Activated B cell treated with CpG ODN at 0.5 μM for 24 hours (primary cell): ENCODE measurements around the gene LRRC31. TPM values are rescaled to one million over a fixed set of nuclear protein-coding genes. Genes with fewer than 3 reads are reported as not detected.

ENCODE experiments used
- ATAC-seq: fragments of 200-7000 bp; cut with Tn5 transposase; one replicate; pipeline ENCODE4 v1.10.0; 2021; ENCODE audit warnings: low read depth, mild to moderate bottlenecking, moderate library complexity
- CTCF ChIA-PET: fragments of 350-600 bp; sonication (Branson Sonifier 250); formaldehyde crosslinking; loops from one replicate; lab custom pipeline; 2021; ENCODE audit warnings: antibody characterized with exemption; lab: Charles Lee
- POLR2A ChIA-PET: fragments of 350-600 bp; sonication (Branson Sonifier 250); formaldehyde crosslinking; loops from one replicate; lab custom pipeline; 2021; ENCODE audit warnings: antibody characterized with exemption; lab: Charles Lee
- DNase-seq: peaks from one replicate; pipeline ENCODE4 v3.0.0; 2022
- H3K27ac Mint-ChIP-seq: one replicate; pipeline ENCODE4 v1.8.0; 2020; ENCODE audit warnings: mixed read lengths
- H3K27me3 Mint-ChIP-seq: one replicate; pipeline ENCODE4 v1.8.0; 2021; ENCODE audit warnings: mixed read lengths
- H3K36me3 Mint-ChIP-seq: one replicate; pipeline ENCODE4 v1.8.0; 2021; ENCODE audit warnings: low read depth, mixed read lengths
- H3K4me1 Mint-ChIP-seq: one replicate; pipeline ENCODE4 v1.8.0; 2021; ENCODE audit warnings: mixed read lengths
- H3K4me3 Mint-ChIP-seq: one replicate; pipeline ENCODE4 v1.8.0; 2020; ENCODE audit warnings: mild to moderate bottlenecking, mixed read lengths
- H3K9me3 Mint-ChIP-seq: one replicate; pipeline ENCODE4 v1.8.0; 2020; ENCODE audit warnings: mixed read lengths
- CTCF ChIP-seq: fragments of 200-600 bp; IDR thresholded peaks from one replicate; pipeline ENCODE4 v1.8.0; 2022; ENCODE audit warnings: antibody characterized with exemption, mild to moderate bottlenecking
- intact Hi-C: fragments of 100-400 bp; cut with micrococcal nuclease; formaldehyde crosslinking; loops from one replicate; pipeline ENCODE4 v1.15.1; 2024
- total RNA-seq: library from RNA; stranded (reverse); gene quantifications from 2 replicates; pipeline ENCODE4 v1.2.3, GENCODE V29; 2022

Gene LRRC31
- total RNA-seq, 1 donor from 2014 or later, result not detected

GRCh38 chr3:169813757-169814517 is 55.8 kb downstream of the LRRC31 start:
- no peaks in the 10 kb centered on the region for H3K27me3 Mint-ChIP-seq
- intact Hi-C loops, result loop anchor here (1.0 to 2.0 kb wide), 13 partner anchors 22 to 1056 kb away; partner anchors contain the start of genes GPR160, MYNN, PHC3 and RPL22L1
- H3K9me3 Mint-ChIP-seq, result peaks cover 8% of the 10 kb centered on the region

GRCh38 chr3:169813278-169813677 is 56.5 kb downstream of the LRRC31 start:
- H3K9me3 Mint-ChIP-seq, result peaks cover 8% of the 10 kb centered on the region
- peak overlapping the region; percentile 97 for H3K27ac Mint-ChIP-seq
- peak overlapping the region; percentile 85 for H3K4me3 Mint-ChIP-seq
- peaks cover 39% of the 10 kb centered on the region for H3K4me1 Mint-ChIP-seq
- no peak for DNase-seq
- TF ChIP-seq CTCF, result no peak
- CTCF ChIA-PET, result interaction anchor here (0.7 to 1.6 kb wide), 7 partner anchors 9 to 52 kb away, joined by 3 to 13 read pairs (median 4); partner anchors contain the start of gene ACTRT3
- H3K27me3 Mint-ChIP-seq, result no peaks in the 10 kb centered on the region
- peaks cover 7% of the 10 kb centered on the region for H3K36me3 Mint-ChIP-seq
- POLR2A ChIA-PET, result interaction anchor here (0.6 to 4.3 kb wide), 26 partner anchors 22 to 1057 kb away, joined by 3 to 48 read pairs (median 6); partner anchors contain the start of genes ACTRT3, MYNN, RPL22L1 and SEC62
- ATAC-seq, result no peak
- intact Hi-C loops, result loop anchor here (1.0 to 2.0 kb wide), 13 partner anchors 23 to 1057 kb away; partner anchors contain the start of genes GPR160, MYNN, PHC3 and RPL22L1

More at GRCh38 chr3:169813757-169814517, 55.8 kb downstream of the LRRC31 start:
- ChIA-PET POLR2A (interaction anchor here (0.7 to 4.3 kb wide), 19 partner anchors 19 to 543 kb away, joined by 3 to 48 read pairs (median 4); partner anchors contain the start of genes ACTRT3, MYNN, SEC62 and SKIL), CTCF (interaction anchor here (0.6 to 1.6 kb wide), 11 partner anchors 16 to 240 kb away, joined by 3 to 7 read pairs (median 3); partner anchors contain the start of genes ACTRT3 and MYNN)
- TF ChIP-seq CTCF, result no peak
- peak; percentile 84 for ATAC-seq
- peak; percentile 59 for DNase-seq
- peak overlapping the region; percentile 97 for H3K27ac Mint-ChIP-seq
- peaks cover 6% of the 10 kb centered on the region for H3K36me3 Mint-ChIP-seq
- peak overlapping the region; percentile 85 for H3K4me3 Mint-ChIP-seq
- peaks cover 42% of the 10 kb centered on the region for H3K4me1 Mint-ChIP-seq

GRCh38 chr3:169812332-169813235 is 57.2 kb downstream of the LRRC31 start, which contains the start of the genes LRRC34 and LRRIQ4:
TSS of gene LRRC34 (minus strand) at chr3:169812904. CDS start at chr3:169812548, 356 bp downstream.
TSS of gene LRRIQ4 (plus strand) at chr3:169812870. CDS start at chr3:169821922, 9,052 bp downstream.
- H3K4me1 Mint-ChIP-seq, result peaks cover 37% of the 10 kb centered on the region
- ChIA-PET POLR2A (interaction anchor here (0.6 to 4.3 kb wide), 24 partner anchors 12 to 1057 kb away, joined by 3 to 48 read pairs (median 6); partner anchors contain the start of genes ACTRT3, MYNN, RPL22L1 and SEC62), CTCF (interaction anchor here (0.7 to 1.5 kb wide), 6 partner anchors 8 to 117 kb away, joined by 3 to 13 read pairs (median 3); no protein-coding TSS in a partner anchor)
- peaks cover 9% of the 10 kb centered on the region for H3K36me3 Mint-ChIP-seq
- no peak for TF ChIP-seq CTCF
- no peaks in the 10 kb centered on the region for H3K27me3 Mint-ChIP-seq
- peak within 1 kb of the TSS; percentile 97 for H3K27ac Mint-ChIP-seq
- peaks cover 8% of the 10 kb centered on the region for H3K9me3 Mint-ChIP-seq
- ATAC-seq, result peak; percentile 56
- intact Hi-C loops, result loop anchor here (1.0 to 2.0 kb wide), 13 partner anchors 24 to 1058 kb away; partner anchors contain the start of genes GPR160, MYNN, PHC3 and RPL22L1
- peak; percentile 70 for DNase-seq
- H3K4me3 Mint-ChIP-seq, result peak within 1 kb of the TSS; percentile 85

- DNase-seq (peak; percentile 19), ATAC-seq (peak; percentile 18)
- H3K4me3 Mint-ChIP-seq, result peak overlapping the region; percentile 85
- H3K27me3 Mint-ChIP-seq, result no peaks in the 10 kb centered on the region
- peaks cover 8% of the 10 kb centered on the region for H3K9me3 Mint-ChIP-seq
- H3K36me3 Mint-ChIP-seq, result peaks cover 9% of the 10 kb centered on the region
- peak overlapping the region; percentile 97 for H3K27ac Mint-ChIP-seq
- TF ChIP-seq CTCF, result no peak
- POLR2A ChIA-PET, result interaction anchor here (0.5 to 4.3 kb wide), 21 partner anchors 12 to 1058 kb away, joined by 3 to 48 read pairs (median 6); partner anchors contain the start of genes ACTRT3, MYNN, RPL22L1 and SEC62
- intact Hi-C loops, result loop anchor here (2.0 kb wide), 4 partner anchors 233 to 545 kb away; partner anchors contain the start of genes PHC3 and SKIL
- CTCF ChIA-PET, result interaction anchor here (1.0 to 1.5 kb wide), 4 partner anchors 24 to 118 kb away, joined by 3 to 13 read pairs (median 4); no protein-coding TSS in a partner anchor
- peaks cover 37% of the 10 kb centered on the region for H3K4me1 Mint-ChIP-seq
Measured at GRCh38 chr3:169811631-169812331, 58.0 kb downstream of the LRRC31 start.
